Neural cell (in vitro differentiated cells): ENCODE data around the gene ARPC5L. TPM values are rescaled to one million over a fixed set of nuclear protein-coding genes. Genes with fewer than 3 reads are reported as not detected.

ENCODE experiments used
- H2AFZ ChIP-seq: fragments of 200-600, 300-800 bp; sonication (generic), shearing (Covaris generic); 2 replicates; pipeline ENCODE4 v1.6.0; 2014; ENCODE audit warnings: low read depth, mild to moderate bottlenecking, antibody characterized with exemption, low read length, moderate library complexity
- H3F3A ChIP-seq: fragments of 200-600 bp; shearing (Covaris generic); 2 replicates; pipeline ENCODE4 v1.6.1; 2016; ENCODE audit warnings: mild to moderate bottlenecking, moderate library complexity, mixed read lengths, antibody characterized with exemption, low read length; ENCODE audit not compliant: insufficient read depth, poor library complexity, severe bottlenecking
- H3K27ac ChIP-seq: fragments of 200-600, 300-800 bp; sonication (generic), shearing (Covaris generic); 2 replicates; pipeline ENCODE4 v1.5.1; 2014; ENCODE audit warnings: mild to moderate bottlenecking, low read length, moderate library complexity
- H3K27me3 ChIP-seq: fragments of 300-800, 200-600 bp; sonication (generic), shearing (Covaris generic); 2 replicates; pipeline ENCODE4 v1.6.0; 2014; ENCODE audit warnings: mild to moderate bottlenecking, low read depth, low read length, moderate library complexity; ENCODE audit not compliant: insufficient read depth
- H3K36me3 ChIP-seq: fragments of 300-800, 200-600 bp; sonication (generic), shearing (Covaris generic); 2 replicates; pipeline ENCODE4 v1.5.1; 2014; ENCODE audit warnings: mild to moderate bottlenecking, antibody characterized with exemption, low read length, moderate library complexity; ENCODE audit not compliant: insufficient read depth
- H3K4me2 ChIP-seq: fragments of 300-800, 200-600 bp; sonication (generic), shearing (Covaris generic); 2 replicates; pipeline ENCODE4 v1.6.0; 2014; ENCODE audit warnings: mild to moderate bottlenecking, low read length
- H3K4me3 ChIP-seq: fragments of 300-800, 200-600 bp; sonication (generic), shearing (Covaris generic); 2 replicates; pipeline ENCODE4 v1.5.1; 2014; ENCODE audit warnings: mild to moderate bottlenecking, low read length, moderate library complexity
- H3K79me2 ChIP-seq: fragments of 200-600 bp; shearing (Covaris generic); replicated peaks from 2 replicates; pipeline ENCODE4 v1.6.0; 2014; ENCODE audit warnings: mild to moderate bottlenecking, low read length, moderate library complexity; ENCODE audit not compliant: insufficient read depth
- H3K9ac ChIP-seq: fragments of 300-800, 200-600 bp; sonication (generic), shearing (Covaris generic); 2 replicates; pipeline ENCODE4 v1.6.1; 2016; ENCODE audit warnings: mild to moderate bottlenecking, low read length, mixed read lengths
- H3K9me2 ChIP-seq: fragments of 200-600 bp; shearing (Covaris generic); 2 replicates; pipeline ENCODE4 v1.6.1; 2016; ENCODE audit warnings: mild to moderate bottlenecking, low read length, mixed read lengths; ENCODE audit not compliant: insufficient read depth
- H3K9me3 ChIP-seq: fragments of 200-600, 300-800 bp; sonication (generic), shearing (Covaris generic); 2 replicates; pipeline ENCODE4 v1.6.1; 2016; ENCODE audit warnings: mild to moderate bottlenecking, mixed run types, low read length, moderate library complexity, mixed read lengths
- H4K20me1 ChIP-seq: fragments of 200-600 bp; shearing (Covaris generic); 2 replicates; pipeline ENCODE4 v1.6.1; 2016; ENCODE audit warnings: mild to moderate bottlenecking, mixed run types; ENCODE audit not compliant: insufficient read depth
- EP300 ChIP-seq: fragments of 450-650 bp; conservative IDR thresholded peaks from 2 replicates; pipeline ENCODE4 v1.6.1; 2014; ENCODE audit warnings: antibody characterized with exemption, mild to moderate bottlenecking, moderate library complexity; ENCODE audit not compliant: poor library complexity, severe bottlenecking
- EZH2 ChIP-seq: fragments of 200-600, 300-800 bp; shearing (Covaris generic), sonication (generic); IDR thresholded peaks from 2 replicates; pipeline ENCODE4 v1.6.1; 2014; ENCODE audit warnings: antibody characterized with exemption, low read length, borderline replicate concordance, mild to moderate bottlenecking; ENCODE audit not compliant: insufficient read depth, poor library complexity, severe bottlenecking
- MXI1 ChIP-seq: fragments of 450-650 bp; conservative IDR thresholded peaks from 2 replicates; pipeline ENCODE4 v1.6.1; 2014; ENCODE audit warnings: antibody characterized with exemption, mild to moderate bottlenecking; ENCODE audit not compliant: poor library complexity, severe bottlenecking
- POLR2AphosphoS5 ChIP-seq: IDR thresholded peaks from 2 replicates; pipeline ENCODE4 v1.6.1; 2012
- RAD21 ChIP-seq: fragments of 450-650 bp; conservative IDR thresholded peaks from 2 replicates; pipeline ENCODE4 v1.6.1; 2014; ENCODE audit warnings: antibody characterized with exemption, mild to moderate bottlenecking, moderate library complexity
- SMC3 ChIP-seq: fragments of 450-650 bp; conservative IDR thresholded peaks from 2 replicates; pipeline ENCODE4 v1.6.1; 2014; ENCODE audit warnings: antibody characterized with exemption, mild to moderate bottlenecking, moderate library complexity; ENCODE audit not compliant: poor library complexity
- TAF1 ChIP-seq: IDR thresholded peaks from 2 replicates; pipeline ENCODE4 v1.6.1; 2012; ENCODE audit warnings: low read depth
- polyA plus RNA-seq: library from polyadenylated mRNA; depleted of rRNA; stranded (reverse); fragments of >200 nt; gene quantifications from 2 replicates; pipeline ENCODE4 v1.2.3, GENCODE V29; 2014
- TF ChIP-seq, protein P1 (sequence below): fragments of 450-650 bp; IDR thresholded peaks from 2 replicates; pipeline ENCODE4 v1.5.1; 2014; ENCODE audit warnings: antibody characterized with exemption, mild to moderate bottlenecking, moderate library complexity; ENCODE audit not compliant: poor library complexity, severe bottlenecking
- TF ChIP-seq, protein P2 (sequence below): IDR thresholded peaks from 2 replicates; pipeline ENCODE4 v1.6.1; 2012; ENCODE audit warnings: borderline replicate concordance

ARPC5L gene
- polyA plus RNA-seq, 1 donor from 2014 or later, result 46.5 TPM

- Histone ChIP-seq H2AFZ (no peak overlapping the region), H3K36me3 (no peaks in the 10 kb centered on the region), H3K4me3 (no peak overlapping the region), H4K20me1 (no peaks in the 10 kb centered on the region), H3F3A (no peaks in the 10 kb centered on the region), H3K9me3 (no peaks in the 10 kb centered on the region), H3K27me3 (no peaks in the 10 kb centered on the region), H3K27ac (no peak overlapping the region), H3K9ac (no peak overlapping the region), H3K9me2 (no peaks in the 10 kb centered on the region), H3K79me2 (no peaks in the 10 kb centered on the region), H3K4me2 (no peak overlapping the region)
- TF ChIP-seq EP300 (no peak), EZH2 (no peak), MXI1 (no peak), TAF1 (no peak), SMC3 (no peak)
- TF ChIP-seq, protein P1, sequence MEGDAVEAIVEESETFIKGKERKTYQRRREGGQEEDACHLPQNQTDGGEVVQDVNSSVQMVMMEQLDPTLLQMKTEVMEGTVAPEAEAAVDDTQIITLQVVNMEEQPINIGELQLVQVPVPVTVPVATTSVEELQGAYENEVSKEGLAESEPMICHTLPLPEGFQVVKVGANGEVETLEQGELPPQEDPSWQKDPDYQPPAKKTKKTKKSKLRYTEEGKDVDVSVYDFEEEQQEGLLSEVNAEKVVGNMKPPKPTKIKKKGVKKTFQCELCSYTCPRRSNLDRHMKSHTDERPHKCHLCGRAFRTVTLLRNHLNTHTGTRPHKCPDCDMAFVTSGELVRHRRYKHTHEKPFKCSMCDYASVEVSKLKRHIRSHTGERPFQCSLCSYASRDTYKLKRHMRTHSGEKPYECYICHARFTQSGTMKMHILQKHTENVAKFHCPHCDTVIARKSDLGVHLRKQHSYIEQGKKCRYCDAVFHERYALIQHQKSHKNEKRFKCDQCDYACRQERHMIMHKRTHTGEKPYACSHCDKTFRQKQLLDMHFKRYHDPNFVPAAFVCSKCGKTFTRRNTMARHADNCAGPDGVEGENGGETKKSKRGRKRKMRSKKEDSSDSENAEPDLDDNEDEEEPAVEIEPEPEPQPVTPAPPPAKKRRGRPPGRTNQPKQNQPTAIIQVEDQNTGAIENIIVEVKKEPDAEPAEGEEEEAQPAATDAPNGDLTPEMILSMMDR, result no peak
- TF ChIP-seq, protein P2, sequence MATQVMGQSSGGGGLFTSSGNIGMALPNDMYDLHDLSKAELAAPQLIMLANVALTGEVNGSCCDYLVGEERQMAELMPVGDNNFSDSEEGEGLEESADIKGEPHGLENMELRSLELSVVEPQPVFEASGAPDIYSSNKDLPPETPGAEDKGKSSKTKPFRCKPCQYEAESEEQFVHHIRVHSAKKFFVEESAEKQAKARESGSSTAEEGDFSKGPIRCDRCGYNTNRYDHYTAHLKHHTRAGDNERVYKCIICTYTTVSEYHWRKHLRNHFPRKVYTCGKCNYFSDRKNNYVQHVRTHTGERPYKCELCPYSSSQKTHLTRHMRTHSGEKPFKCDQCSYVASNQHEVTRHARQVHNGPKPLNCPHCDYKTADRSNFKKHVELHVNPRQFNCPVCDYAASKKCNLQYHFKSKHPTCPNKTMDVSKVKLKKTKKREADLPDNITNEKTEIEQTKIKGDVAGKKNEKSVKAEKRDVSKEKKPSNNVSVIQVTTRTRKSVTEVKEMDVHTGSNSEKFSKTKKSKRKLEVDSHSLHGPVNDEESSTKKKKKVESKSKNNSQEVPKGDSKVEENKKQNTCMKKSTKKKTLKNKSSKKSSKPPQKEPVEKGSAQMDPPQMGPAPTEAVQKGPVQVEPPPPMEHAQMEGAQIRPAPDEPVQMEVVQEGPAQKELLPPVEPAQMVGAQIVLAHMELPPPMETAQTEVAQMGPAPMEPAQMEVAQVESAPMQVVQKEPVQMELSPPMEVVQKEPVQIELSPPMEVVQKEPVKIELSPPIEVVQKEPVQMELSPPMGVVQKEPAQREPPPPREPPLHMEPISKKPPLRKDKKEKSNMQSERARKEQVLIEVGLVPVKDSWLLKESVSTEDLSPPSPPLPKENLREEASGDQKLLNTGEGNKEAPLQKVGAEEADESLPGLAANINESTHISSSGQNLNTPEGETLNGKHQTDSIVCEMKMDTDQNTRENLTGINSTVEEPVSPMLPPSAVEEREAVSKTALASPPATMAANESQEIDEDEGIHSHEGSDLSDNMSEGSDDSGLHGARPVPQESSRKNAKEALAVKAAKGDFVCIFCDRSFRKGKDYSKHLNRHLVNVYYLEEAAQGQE, result no peak
Observed at GRCh38 chr9:124846969-124847368, 15.0 kb upstream of the ARPC5L start.

DNA sequence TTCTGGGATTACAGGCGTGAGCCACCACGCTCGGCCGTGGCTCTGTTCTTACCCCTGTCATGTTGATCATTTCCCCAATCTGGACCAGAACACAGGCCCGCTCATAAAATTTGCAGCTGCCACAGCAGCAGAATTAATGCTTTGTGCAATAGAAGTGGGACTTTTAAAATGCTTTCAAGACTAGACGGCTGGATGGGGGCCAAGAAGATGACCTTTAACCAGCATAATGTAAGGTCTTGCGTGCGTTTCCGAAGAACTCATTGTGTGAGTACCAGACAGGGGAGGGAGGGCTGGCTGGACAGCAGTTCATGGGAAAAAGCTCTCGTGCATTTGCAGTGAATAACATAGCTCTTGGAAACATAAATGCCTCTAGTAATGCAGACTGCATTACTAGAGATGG, 12.1 kb upstream of the ARPC5L start:
- Histone ChIP-seq H4K20me1 (no peaks in the 10 kb centered on the region), H3K4me2 (no peak overlapping the region), H3K4me3 (no peak overlapping the region), H3K36me3 (no peaks in the 10 kb centered on the region), H3K79me2 (no peaks in the 10 kb centered on the region), H3F3A (no peaks in the 10 kb centered on the region), H3K27me3 (no peaks in the 10 kb centered on the region), H3K9ac (no peak overlapping the region), H3K9me3 (no peaks in the 10 kb centered on the region), H3K9me2 (no peaks in the 10 kb centered on the region), H3K27ac (no peak overlapping the region), H2AFZ (no peak overlapping the region)
- no peak for TF ChIP-seq TAF1
- no peak for TF ChIP-seq RAD21
- TF ChIP-seq EP300, result no peak
- no peak for TF ChIP-seq POLR2AphosphoS5
